SK-N-SH (cell line): ENCODE measurements around the gene MRTFB. TPM values are rescaled to one million over a fixed set of nuclear protein-coding genes. Genes with fewer than 3 reads are reported as not detected.

Experiments used
- CTCF ChIA-PET: fragments of 300-600, 350-600 bp; formaldehyde crosslinking; extraction: SDS; loops from one replicate; lab custom pipeline; 2021; lab: Yijun Ruan, JAX
- POLR2A ChIA-PET: fragments of 350-600 bp; sonication (Branson Sonifier 250); formaldehyde crosslinking; extraction: SDS; loops from one replicate; lab custom pipeline; 2020; ENCODE audit warnings: antibody characterized with exemption, inconsistent platforms; lab: Yijun Ruan, JAX
- DNase-seq: peaks from one replicate; pipeline ENCODE4 v3.0.0; 2012
- H2AFZ ChIP-seq: fragments of 200-600 bp; sonication (generic); 2 replicates; pipeline ENCODE4 v1.8.1; 2016; ENCODE audit warnings: antibody characterized with exemption, mild to moderate bottlenecking, low read depth
- H3F3A ChIP-seq: fragments of 200-600 bp; sonication (generic); replicated peaks from 2 replicates; pipeline ENCODE3; 2016; ENCODE audit warnings: antibody characterized with exemption, mild to moderate bottlenecking; ENCODE audit not compliant: insufficient read depth
- H3K27ac ChIP-seq, 2 experiments: fragments of 200-500 bp in 1 of 2; fragments of 200-600 bp in 1 of 2; sonication (Bioruptor generic) in 1 of 2; sonication (generic), shearing (Covaris generic) in 1 of 2; 2 replicates each; pipeline versions ENCODE4 v1.5.1 to v1.6.1; 2014 to 2016; ENCODE audit warnings: low read depth in 2 of 2, inconsistent platforms in 1 of 2, low read length in 1 of 2, mild to moderate bottlenecking in 1 of 2, mixed read lengths in 1 of 2
- H3K27me3 ChIP-seq: fragments of 200-600 bp; sonication (generic), shearing (Covaris generic); 2 replicates; pipeline ENCODE4 v1.6.1; 2016; ENCODE audit warnings: mixed run types; ENCODE audit not compliant: insufficient read depth
- H3K36me3 ChIP-seq, 2 experiments: fragments of 200-500 bp in 1 of 2; fragments of 200-600 bp in 1 of 2; sonication (Bioruptor generic) in 1 of 2; sonication (generic) in 1 of 2; replicated peaks in 1 of 2; 2 replicates each; pipeline versions ENCODE3 to v1.5.1; 2014 to 2016; ENCODE audit warnings: low read length in 1 of 2, mild to moderate bottlenecking in 1 of 2; ENCODE audit not compliant: insufficient read depth in 2 of 2, control insufficient read depth in 1 of 2
- H3K4me1 ChIP-seq, 2 experiments: fragments of 200-500 bp in 1 of 2; fragments of 200-600 bp in 1 of 2; sonication (Bioruptor generic) in 1 of 2; sonication (generic), shearing (Covaris generic) in 1 of 2; 2 replicates each; pipeline versions ENCODE4 v1.5.1 to v1.6.1; 2014 to 2016; ENCODE audit warnings: low read depth in 1 of 2, low read length in 1 of 2, mixed run types in 1 of 2; ENCODE audit not compliant: insufficient read depth in 2 of 2, control insufficient read depth in 1 of 2
- H3K4me2 ChIP-seq: fragments of 200-600 bp; sonication (generic), shearing (Covaris generic); 2 replicates; pipeline ENCODE4 v1.6.1; 2017; ENCODE audit warnings: mixed run types
- H3K4me3 ChIP-seq, 2 experiments: fragments of 200-500 bp in 1 of 2; fragments of 200-600 bp in 1 of 2; sonication (Bioruptor generic) in 1 of 2; sonication (generic), shearing (Covaris generic) in 1 of 2; 2 replicates each; pipeline versions ENCODE4 v1.5.1 to v1.8.1; 2014 to 2016; ENCODE audit warnings: low read depth in 2 of 2, inconsistent platforms in 1 of 2, low read length in 1 of 2, mild to moderate bottlenecking in 1 of 2, mixed read lengths in 1 of 2, moderate library complexity in 1 of 2
- H3K79me2 ChIP-seq: fragments of 200-600 bp; sonication (generic); 2 replicates; pipeline ENCODE4 v1.8.1; 2017; ENCODE audit warnings: mild to moderate bottlenecking; ENCODE audit not compliant: insufficient read depth
- H3K9ac ChIP-seq: fragments of 200-600 bp; sonication (generic); 2 replicates; pipeline ENCODE4 v1.6.1; 2017; ENCODE audit warnings: mixed run types
- H3K9me2 ChIP-seq: fragments of 200-600 bp; sonication (generic); 2 replicates; pipeline ENCODE4 v1.6.1; 2017; ENCODE audit warnings: mixed run types
- H3K9me3 ChIP-seq: fragments of 200-600 bp; sonication (generic); 2 replicates; pipeline ENCODE4 v1.6.1; 2017; ENCODE audit warnings: mixed run types, mild to moderate bottlenecking, moderate library complexity
- H4K20me1 ChIP-seq: fragments of 200-600 bp; sonication (generic); 2 replicates; pipeline ENCODE4 v1.6.1; 2017; ENCODE audit warnings: mild to moderate bottlenecking, mixed run types; ENCODE audit not compliant: insufficient read depth
- ELF1 ChIP-seq: IDR thresholded peaks from 2 replicates; pipeline ENCODE4 v1.4.0; 2012
- EZH2phosphoT487 ChIP-seq: fragments of 200-600 bp; sonication (generic); IDR thresholded peaks from 2 replicates; pipeline ENCODE4 v1.6.1; 2017; ENCODE audit warnings: low read depth, mixed run types, mild to moderate bottlenecking, antibody characterized with exemption, moderate library complexity, borderline replicate concordance
- FOXJ3 ChIP-seq: sonication (generic); formaldehyde crosslinking; IDR thresholded peaks from 2 replicates; pipeline ENCODE4 v1.5.1; 2020; ENCODE audit warnings: mild to moderate bottlenecking, missing genetic modification reagents
- GATA2 ChIP-seq: sonication (generic); formaldehyde crosslinking; IDR thresholded peaks from 2 replicates; pipeline ENCODE4 v1.5.0; 2020; ENCODE audit warnings: mild to moderate bottlenecking, missing genetic modification reagents
- IRF3 ChIP-seq: fragments of 150-350 bp; IDR thresholded peaks from 2 replicates; pipeline ENCODE4 v1.6.1; 2016; ENCODE audit warnings: mild to moderate bottlenecking, low read depth, low read length
- JUND ChIP-seq: IDR thresholded peaks from 2 replicates; pipeline ENCODE4 v1.4.0; 2012
- MEF2A ChIP-seq: IDR thresholded peaks from 2 replicates; pipeline ENCODE4 v1.4.0; 2012; ENCODE audit warnings: low read depth, borderline replicate concordance
- NFIC ChIP-seq: IDR thresholded peaks from 2 replicates; pipeline ENCODE4 v1.4.0; 2012; ENCODE audit warnings: borderline replicate concordance
- NRF1 ChIP-seq: IDR thresholded peaks from 2 replicates; pipeline ENCODE4 v1.6.1; 2012; ENCODE audit warnings: low read depth, mild to moderate bottlenecking, low read length
- PBX3 ChIP-seq: IDR thresholded peaks from 2 replicates; pipeline ENCODE4; 2012
- POLR2AphosphoS5 ChIP-seq: IDR thresholded peaks from 2 replicates; pipeline ENCODE4 v1.6.1; 2012; ENCODE audit warnings: low read depth, low read length
- RCOR1 ChIP-seq: fragments of 150-350 bp; IDR thresholded peaks from 2 replicates; pipeline ENCODE4 v1.6.1; 2017; ENCODE audit warnings: antibody characterized with exemption, low read length
- SIN3A ChIP-seq: IDR thresholded peaks from 2 replicates; pipeline ENCODE4 v1.6.1; 2012; ENCODE audit warnings: low read depth, mild to moderate bottlenecking, low read length, moderate library complexity, borderline replicate concordance
- TCF12 ChIP-seq: IDR thresholded peaks from 2 replicates; pipeline ENCODE4 v1.4.0; 2012
- USF1 ChIP-seq: IDR thresholded peaks from 2 replicates; pipeline ENCODE4 v1.4.0; 2012; ENCODE audit warnings: low read depth, borderline replicate concordance
- WGBS: methylation state at CpG from one replicate; pipeline ENCODE4 v1.1.6; 2017; ENCODE audit warnings: low lambda C conversion rate; 5-methylcytosine and 5-hydroxymethylcytosine counted together
- polyA plus RNA-seq, 3 experiments: library from polyadenylated mRNA; depleted of rRNA; stranded (reverse); fragments of >200 nt; gene quantifications; 2 replicates each; pipeline ENCODE4 v1.2.3, GENCODE V29; 2012
- TF ChIP-seq, protein P1 (sequence below): fragments of 200-600 bp; sonication (generic); IDR thresholded peaks from 2 replicates; pipeline ENCODE4 v1.6.1; 2017; ENCODE audit warnings: antibody characterized with exemption, mild to moderate bottlenecking, moderate library complexity

The MRTFB gene
- polyA plus RNA-seq, 1 of the 3 experiments (the other 2 are of a cell fraction), result 3.3 TPM

DNA sequence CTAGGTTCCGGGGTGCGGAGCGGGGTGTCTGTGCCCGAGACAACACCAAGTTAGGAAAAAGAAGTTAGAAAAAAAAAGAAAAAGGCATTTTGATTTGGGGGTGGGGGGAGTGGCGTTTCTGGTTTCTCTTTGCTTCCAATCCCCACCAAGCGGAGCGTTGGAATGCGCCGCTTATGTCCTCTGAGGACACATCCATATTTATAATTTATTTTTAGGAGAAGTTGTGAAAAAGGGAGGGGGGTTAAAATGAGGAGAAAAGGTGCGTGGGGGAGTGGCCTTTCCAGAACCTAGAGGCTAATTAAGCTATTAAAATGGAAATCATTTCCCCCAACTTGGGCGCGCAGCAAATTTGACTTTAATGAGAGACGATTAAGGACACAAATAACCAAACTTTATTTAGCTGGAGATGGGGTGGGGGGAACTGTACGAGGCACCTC lies 232.1 kb downstream of the MRTFB start:
- H3F3A ChIP-seq, result peaks cover 6% of the 10 kb centered on the region
- H3K9ac ChIP-seq, result peak overlapping the region; percentile 84; the same call in 1 of the 2 replicates
- H3K9me2 ChIP-seq, result no peaks in the 10 kb centered on the region
- H2AFZ ChIP-seq, result peak overlapping the region; percentile 97; the same call in 1 of the 2 replicates
- H4K20me1 ChIP-seq, result peaks cover 26% of the 10 kb centered on the region
- no peaks in the 10 kb centered on the region for H3K9me3 ChIP-seq
- H3K27me3 ChIP-seq, result no peaks in the 10 kb centered on the region
- H3K79me2 ChIP-seq, result peaks cover 61% of the 10 kb centered on the region
- TF ChIP-seq EZH2phosphoT487 (no peak), RCOR1 (no peak), GATA2 (no peak), PBX3 (no peak), SIN3A (no peak), NFIC (no peak), TCF12 (no peak), NRF1 (no peak), USF1 (no peak), ELF1 (no peak), JUND (no peak)
- TF ChIP-seq, protein P1, sequence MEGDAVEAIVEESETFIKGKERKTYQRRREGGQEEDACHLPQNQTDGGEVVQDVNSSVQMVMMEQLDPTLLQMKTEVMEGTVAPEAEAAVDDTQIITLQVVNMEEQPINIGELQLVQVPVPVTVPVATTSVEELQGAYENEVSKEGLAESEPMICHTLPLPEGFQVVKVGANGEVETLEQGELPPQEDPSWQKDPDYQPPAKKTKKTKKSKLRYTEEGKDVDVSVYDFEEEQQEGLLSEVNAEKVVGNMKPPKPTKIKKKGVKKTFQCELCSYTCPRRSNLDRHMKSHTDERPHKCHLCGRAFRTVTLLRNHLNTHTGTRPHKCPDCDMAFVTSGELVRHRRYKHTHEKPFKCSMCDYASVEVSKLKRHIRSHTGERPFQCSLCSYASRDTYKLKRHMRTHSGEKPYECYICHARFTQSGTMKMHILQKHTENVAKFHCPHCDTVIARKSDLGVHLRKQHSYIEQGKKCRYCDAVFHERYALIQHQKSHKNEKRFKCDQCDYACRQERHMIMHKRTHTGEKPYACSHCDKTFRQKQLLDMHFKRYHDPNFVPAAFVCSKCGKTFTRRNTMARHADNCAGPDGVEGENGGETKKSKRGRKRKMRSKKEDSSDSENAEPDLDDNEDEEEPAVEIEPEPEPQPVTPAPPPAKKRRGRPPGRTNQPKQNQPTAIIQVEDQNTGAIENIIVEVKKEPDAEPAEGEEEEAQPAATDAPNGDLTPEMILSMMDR, result no peak
- H3K27ac ChIP-seq, result no peak overlapping the region
- peak overlapping the region; percentile 89 to 93 for H3K4me3 ChIP-seq
- 66% methylated on average over 14 of the region's 14 CpGs for WGBS
- no peaks in the 10 kb centered on the region for H3K36me3 ChIP-seq
- ChIA-PET CTCF (interaction anchor here (1.9 kb wide), 1 partner anchor 225 kb away, joined by 6 read pairs; no protein-coding TSS in a partner anchor), POLR2A (no interaction called here)
- peak overlapping the region; percentile 89 for H3K4me2 ChIP-seq
- no peak for DNase-seq
- H3K4me1 ChIP-seq, result peaks cover 22 to 29% of the 10 kb centered on the region in 2 experiments

DNA sequence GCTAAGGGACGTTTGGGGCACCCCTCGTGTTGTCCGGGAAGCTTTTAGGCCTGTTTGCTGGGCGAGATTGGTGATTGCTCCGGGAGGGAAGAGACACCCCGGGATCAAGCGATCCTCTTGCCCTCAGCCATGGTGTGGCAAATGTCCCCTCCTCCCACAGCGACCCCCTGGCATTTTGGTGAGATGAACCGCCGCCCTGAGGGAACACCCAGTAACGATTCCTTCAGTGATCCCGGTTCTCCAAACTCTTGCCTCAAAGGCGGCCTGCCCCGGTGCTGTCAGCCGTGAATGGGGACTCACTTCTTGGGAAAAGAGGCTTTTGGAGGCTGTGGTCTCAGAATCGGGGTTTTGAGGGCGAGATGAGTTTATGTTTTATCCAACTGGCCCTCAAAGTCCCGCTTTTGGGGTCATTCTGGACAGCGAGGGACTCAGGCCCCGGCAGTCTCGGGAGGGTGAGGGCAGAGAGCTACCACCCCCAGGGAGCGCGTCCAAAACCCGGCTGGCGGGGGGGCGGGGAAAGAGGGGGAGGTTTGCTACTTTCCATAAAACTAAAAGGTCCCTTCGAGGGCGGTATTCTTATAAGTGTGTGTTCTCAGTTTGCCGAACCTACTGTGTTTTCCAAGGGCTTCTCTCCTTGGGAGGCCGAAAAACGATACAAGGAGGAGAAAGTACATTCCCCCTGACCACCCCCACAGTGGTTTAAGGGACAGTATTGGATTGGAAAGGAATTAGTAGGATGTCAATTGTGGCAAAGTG lies 232.7 kb downstream of the MRTFB start:
- ChIA-PET POLR2A (no interaction called here), CTCF (interaction anchor here (1.9 kb wide), 1 partner anchor 224 kb away, joined by 6 read pairs; no protein-coding TSS in a partner anchor)
- no peak for DNase-seq
- no peaks in the 10 kb centered on the region for H3K9me2 ChIP-seq
- no peak overlapping the region; the same call in 1 of the 2 replicates for H3K9ac ChIP-seq
- peak overlapping the region; percentile 89 for H3K4me2 ChIP-seq
- H3K27ac ChIP-seq, result no peak overlapping the region
- no peak for TF ChIP-seq MEF2A
- no peak for TF ChIP-seq USF1
- TF ChIP-seq IRF3, result no peak
- TF ChIP-seq FOXJ3, result no peak
- TF ChIP-seq POLR2AphosphoS5, result no peak
- no peaks in the 10 kb centered on the region for H3K27me3 ChIP-seq
- 86% methylated on average over 31 of the region's 31 CpGs for WGBS
- H4K20me1 ChIP-seq, result peaks cover 31% of the 10 kb centered on the region
- no peaks in the 10 kb centered on the region for H3K9me3 ChIP-seq
- H3K79me2 ChIP-seq, result peaks cover 68% of the 10 kb centered on the region
- H3K4me1 ChIP-seq, result peaks cover 22 to 29% of the 10 kb centered on the region in 2 experiments
- H2AFZ ChIP-seq, result no peak overlapping the region
- H3K36me3 ChIP-seq, result no peaks in the 10 kb centered on the region
- peak overlapping the region; percentile 89 to 93; a peak in 3 of 4 replicates for H3K4me3 ChIP-seq
- H3F3A ChIP-seq, result peaks cover 6% of the 10 kb centered on the region
